Activated CD8-positive, alpha-beta T cell treated with anti-CD3 and anti-CD28 coated beads, Interleukin-2, amount 10 ng/mL, durations not matched to agents 7 days and 5 days (primary cell): ENCODE results near the gene ZNG1C. TPM values are rescaled to one million over a fixed set of nuclear protein-coding genes. Genes with fewer than 3 reads are reported as not detected.
"Not testable (repeated sequence)": the region's sequence is repeated elsewhere in the genome, so short reads cannot be mapped to it uniquely, and the experiment has no call there.

Experiments used
- ATAC-seq: fragments of 150-1000 bp; cut with Tn5 transposase; one replicate; pipeline ENCODE4 v1.10.0; 2021; ENCODE audit warnings: moderate library complexity
- CTCF ChIA-PET: fragments of 350-600 bp; sonication (Branson Sonifier 250); formaldehyde crosslinking; loops from one replicate; lab custom pipeline; 2021; ENCODE audit warnings: antibody characterized with exemption; lab: Charles Lee
- POLR2A ChIA-PET: fragments of 350-600 bp; sonication (Branson Sonifier 250); formaldehyde crosslinking; loops from one replicate; lab custom pipeline; 2021; ENCODE audit warnings: antibody characterized with exemption; lab: Charles Lee
- DNase-seq: peaks from one replicate; pipeline ENCODE4 v3.0.0-alpha.2; 2020
- H3K27ac Mint-ChIP-seq: one replicate; pipeline ENCODE4 v1.8.0; 2021; ENCODE audit warnings: mild to moderate bottlenecking, mixed read lengths
- H3K27me3 Mint-ChIP-seq: one replicate; pipeline ENCODE4 v1.8.0; 2021; ENCODE audit warnings: low read depth, mixed read lengths
- H3K36me3 Mint-ChIP-seq: one replicate; pipeline ENCODE4 v1.8.0; 2021; ENCODE audit warnings: low read depth, mixed read lengths
- H3K4me1 Mint-ChIP-seq: one replicate; pipeline ENCODE4 v1.8.0; 2021; ENCODE audit warnings: low read depth, mixed read lengths
- H3K4me3 Mint-ChIP-seq: one replicate; pipeline ENCODE4 v1.8.0; 2021; ENCODE audit warnings: mild to moderate bottlenecking, mixed read lengths
- H3K9me3 Mint-ChIP-seq: one replicate; pipeline ENCODE4 v1.8.0; 2022; ENCODE audit warnings: mixed read lengths; ENCODE audit not compliant: insufficient read depth
- total RNA-seq, 2 experiments: library from RNA; stranded (reverse); gene quantifications; one replicate each; pipeline ENCODE4 v1.2.3, GENCODE V29; 2021

ZNG1C gene
- 10 to 100 TPM; 33.5 to 35.6 TPM for total RNA-seq

DNA sequence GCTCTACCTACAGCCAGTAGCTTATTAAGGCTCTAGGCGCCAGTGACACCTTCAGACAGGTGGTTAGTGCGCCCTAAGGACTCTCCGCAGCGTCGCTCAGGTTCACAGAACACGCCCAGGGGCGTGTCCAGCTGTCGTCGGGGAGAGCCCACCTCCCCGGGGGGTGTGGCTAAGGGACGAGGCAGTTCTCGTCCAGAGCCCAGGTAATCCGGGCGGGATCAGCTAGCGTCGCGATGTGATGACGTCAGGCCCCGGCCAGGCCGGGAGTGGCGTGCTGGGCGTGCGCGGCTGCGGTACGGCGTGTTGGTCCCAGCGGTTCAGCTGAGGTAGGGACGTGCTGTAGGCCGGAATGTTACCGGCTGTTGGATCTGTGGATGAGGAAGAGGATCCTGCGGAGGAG is at the start of gene ZNG1C:
Gene ZNG1C (plus strand): TSS at position 301 of the 400 bp plus-strand sequence. CDS start 49 bp downstream, at position 350.
- CTCF ChIA-PET, ATAC-seq, H3K36me3 Mint-ChIP-seq, DNase-seq, POLR2A ChIA-PET, H3K27ac Mint-ChIP-seq, H3K27me3 Mint-ChIP-seq, H3K9me3 Mint-ChIP-seq, H3K4me1 Mint-ChIP-seq, H3K4me3 Mint-ChIP-seq: not testable (repeated sequence)

DNA sequence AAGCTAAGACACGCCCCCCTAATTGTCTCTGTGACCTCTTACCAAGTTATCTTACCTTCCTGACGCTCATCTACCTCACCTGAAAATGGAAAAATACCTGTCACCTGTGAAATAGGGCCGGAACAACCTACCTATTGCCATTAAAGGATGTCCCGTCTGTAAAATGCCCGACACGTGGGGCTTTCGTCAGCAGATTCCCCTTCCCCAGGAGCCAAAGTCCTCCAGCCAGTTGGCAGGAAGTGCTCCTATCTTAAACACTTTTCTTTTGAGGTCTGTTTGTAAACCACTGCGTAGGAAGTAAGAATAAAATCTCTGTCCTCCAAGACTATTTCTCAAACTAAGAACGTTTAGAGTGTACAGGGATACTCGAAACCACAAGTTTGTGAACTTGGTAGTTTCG is 654 bp downstream of the ZNG1C start:
- ATAC-seq, DNase-seq, H3K27ac Mint-ChIP-seq, POLR2A ChIA-PET, H3K36me3 Mint-ChIP-seq, H3K9me3 Mint-ChIP-seq, H3K4me3 Mint-ChIP-seq, H3K27me3 Mint-ChIP-seq, H3K4me1 Mint-ChIP-seq, CTCF ChIA-PET: not testable (repeated sequence)

DNA sequence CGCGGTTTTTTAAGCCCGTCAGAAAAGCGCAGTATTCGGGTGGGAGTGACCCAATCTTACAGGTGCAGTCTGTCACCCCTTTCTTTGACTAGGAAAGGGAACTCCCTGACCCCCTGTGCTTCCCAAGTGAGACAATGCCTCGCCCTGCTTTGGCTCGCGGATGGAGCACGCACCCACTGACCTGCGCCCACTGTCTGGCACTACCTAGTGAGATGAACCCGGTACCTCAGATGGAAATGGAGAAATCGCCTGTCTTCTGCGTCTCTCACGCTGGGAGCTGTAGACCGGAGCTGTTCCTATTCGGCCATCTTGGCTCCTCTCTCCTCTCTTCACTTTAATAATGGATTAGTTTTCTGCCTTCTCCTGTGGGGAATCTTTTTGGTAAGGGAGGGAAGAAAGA is 39.3 kb downstream of the ZNG1C start:
- H3K4me3 Mint-ChIP-seq, ATAC-seq, CTCF ChIA-PET, H3K4me1 Mint-ChIP-seq, H3K27ac Mint-ChIP-seq, H3K9me3 Mint-ChIP-seq, H3K36me3 Mint-ChIP-seq, POLR2A ChIA-PET, DNase-seq, H3K27me3 Mint-ChIP-seq: not testable (repeated sequence)

DNA sequence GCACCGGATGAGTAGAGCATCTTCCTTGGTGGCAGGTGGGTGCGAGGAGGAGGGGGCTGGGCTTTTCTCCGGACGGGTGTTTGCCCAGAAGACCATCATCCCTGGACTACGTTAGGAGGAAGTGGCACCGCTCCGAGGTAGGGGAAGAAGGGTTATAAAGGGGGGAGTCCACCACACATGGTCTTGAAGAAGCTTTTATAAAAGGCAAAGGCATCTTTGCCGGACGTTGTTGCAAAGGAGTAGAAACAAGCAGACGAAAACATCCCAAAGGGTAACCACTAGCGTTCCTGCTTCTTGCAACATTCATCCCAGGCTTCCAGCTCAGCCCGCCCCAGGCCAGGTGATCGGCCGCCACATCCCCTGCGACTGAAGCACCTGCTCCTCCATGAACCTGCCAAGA is 60.8 kb downstream of the ZNG1C start, which contains the start of gene FOXD4L3:
Gene FOXD4L3 (plus strand): TSS at position 301 of the 400 bp plus-strand sequence. CDS start 85 bp downstream, at position 386.
- DNase-seq, H3K36me3 Mint-ChIP-seq, CTCF ChIA-PET, ATAC-seq, H3K4me3 Mint-ChIP-seq, H3K4me1 Mint-ChIP-seq, H3K27ac Mint-ChIP-seq, POLR2A ChIA-PET, H3K27me3 Mint-ChIP-seq, H3K9me3 Mint-ChIP-seq: not testable (repeated sequence)

DNA sequence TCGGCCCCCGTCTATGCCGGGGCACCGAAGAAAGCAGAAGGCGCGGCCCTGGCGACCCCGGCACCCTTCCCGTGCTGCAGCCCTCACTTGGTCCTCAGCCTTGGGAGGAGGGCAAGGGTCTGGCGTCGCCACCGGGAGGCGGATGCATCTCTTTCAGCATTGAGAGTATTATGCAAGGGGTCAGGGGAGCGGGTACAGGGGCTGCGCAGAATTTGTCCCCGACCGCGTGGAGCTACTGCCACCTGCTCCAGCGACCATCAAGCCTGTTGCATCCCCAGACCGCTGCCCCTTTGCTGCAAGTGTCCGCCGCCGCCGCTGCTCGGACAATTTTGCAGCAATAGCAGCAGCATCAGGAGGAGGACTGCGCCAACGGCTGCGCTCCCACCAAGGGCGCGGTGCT is 62.0 kb downstream of the ZNG1C start:
- H3K27me3 Mint-ChIP-seq, POLR2A ChIA-PET, H3K4me1 Mint-ChIP-seq, H3K36me3 Mint-ChIP-seq, H3K27ac Mint-ChIP-seq, ATAC-seq, H3K9me3 Mint-ChIP-seq, CTCF ChIA-PET, H3K4me3 Mint-ChIP-seq, DNase-seq: not testable (repeated sequence)

DNA sequence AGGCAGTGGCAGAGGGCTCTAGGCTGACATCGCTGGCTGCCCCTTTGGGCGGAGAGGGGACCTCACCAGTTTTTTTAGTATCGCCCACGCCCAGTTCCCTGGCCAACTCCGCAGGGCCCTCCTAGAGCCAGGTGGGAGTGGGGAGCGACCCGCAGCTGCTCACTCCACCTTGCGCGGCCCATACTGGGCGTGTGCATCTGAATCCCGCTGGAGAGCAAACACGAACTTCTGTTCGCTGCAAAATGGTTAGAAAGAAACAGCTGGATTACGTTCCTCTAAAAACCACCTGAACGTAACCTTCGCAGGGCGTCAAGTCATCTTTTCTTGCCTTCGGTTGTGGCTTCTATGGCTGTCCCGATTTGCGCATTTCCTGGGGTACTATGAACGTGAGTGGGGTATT is 62.4 kb downstream of the ZNG1C start:
- H3K27me3 Mint-ChIP-seq, H3K9me3 Mint-ChIP-seq, H3K4me1 Mint-ChIP-seq, ATAC-seq, H3K27ac Mint-ChIP-seq, H3K4me3 Mint-ChIP-seq, DNase-seq, POLR2A ChIA-PET, H3K36me3 Mint-ChIP-seq, CTCF ChIA-PET: not testable (repeated sequence)

DNA sequence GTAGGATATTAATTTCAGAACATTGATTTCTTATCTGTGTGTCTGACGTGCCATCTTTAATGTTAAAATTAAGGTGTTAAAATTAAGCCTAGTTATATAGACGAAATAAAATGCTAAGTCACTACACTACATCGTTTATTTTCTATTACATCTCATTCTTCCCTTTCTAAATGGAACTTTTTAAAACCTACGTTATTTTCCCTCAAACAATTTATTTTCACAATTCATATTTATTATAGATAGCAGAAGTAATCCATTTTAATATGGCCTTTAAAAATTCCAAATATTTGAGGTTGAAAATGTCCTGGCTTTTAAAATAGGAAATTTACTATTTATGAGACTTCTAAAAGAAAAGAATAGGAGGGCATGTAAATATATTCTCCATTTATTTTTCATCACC is 63.0 kb downstream of the ZNG1C start:
- H3K27ac Mint-ChIP-seq, H3K4me1 Mint-ChIP-seq, H3K27me3 Mint-ChIP-seq, POLR2A ChIA-PET, ATAC-seq, DNase-seq, H3K9me3 Mint-ChIP-seq, H3K36me3 Mint-ChIP-seq, CTCF ChIA-PET, H3K4me3 Mint-ChIP-seq: not testable (repeated sequence)

DNA sequence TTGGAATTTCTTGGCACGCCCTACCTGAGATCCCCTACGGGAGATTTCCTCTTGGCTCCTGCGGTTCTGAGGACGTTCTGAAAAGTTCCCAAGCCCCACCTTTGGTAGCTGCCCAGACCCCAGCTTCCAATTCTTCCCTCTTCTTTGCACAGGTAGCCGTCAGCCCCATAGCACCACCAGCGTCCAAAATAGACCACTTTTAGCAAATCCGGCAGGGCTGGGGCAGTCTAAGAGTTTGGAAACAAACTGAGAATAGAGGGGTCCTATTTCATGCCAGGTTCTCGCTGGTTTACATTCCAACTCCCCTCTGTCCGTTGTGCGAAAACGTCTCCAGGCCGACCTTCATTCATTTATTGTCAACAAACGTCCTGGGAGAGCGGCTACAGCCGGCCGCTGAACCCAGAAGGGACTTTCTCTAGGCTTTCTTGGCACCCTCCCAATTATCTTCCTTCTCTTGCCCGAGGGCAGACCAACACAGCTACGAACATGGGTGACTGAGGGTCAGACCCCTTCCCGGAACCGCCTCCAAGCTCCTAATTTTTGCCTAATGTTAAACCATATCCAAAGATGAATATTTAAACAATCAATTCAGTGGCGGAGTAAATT is 64.0 kb downstream of the ZNG1C start:
- H3K27ac Mint-ChIP-seq, H3K4me1 Mint-ChIP-seq, POLR2A ChIA-PET, H3K27me3 Mint-ChIP-seq, H3K9me3 Mint-ChIP-seq, DNase-seq, ATAC-seq, CTCF ChIA-PET, H3K36me3 Mint-ChIP-seq, H3K4me3 Mint-ChIP-seq: not testable (repeated sequence)

DNA sequence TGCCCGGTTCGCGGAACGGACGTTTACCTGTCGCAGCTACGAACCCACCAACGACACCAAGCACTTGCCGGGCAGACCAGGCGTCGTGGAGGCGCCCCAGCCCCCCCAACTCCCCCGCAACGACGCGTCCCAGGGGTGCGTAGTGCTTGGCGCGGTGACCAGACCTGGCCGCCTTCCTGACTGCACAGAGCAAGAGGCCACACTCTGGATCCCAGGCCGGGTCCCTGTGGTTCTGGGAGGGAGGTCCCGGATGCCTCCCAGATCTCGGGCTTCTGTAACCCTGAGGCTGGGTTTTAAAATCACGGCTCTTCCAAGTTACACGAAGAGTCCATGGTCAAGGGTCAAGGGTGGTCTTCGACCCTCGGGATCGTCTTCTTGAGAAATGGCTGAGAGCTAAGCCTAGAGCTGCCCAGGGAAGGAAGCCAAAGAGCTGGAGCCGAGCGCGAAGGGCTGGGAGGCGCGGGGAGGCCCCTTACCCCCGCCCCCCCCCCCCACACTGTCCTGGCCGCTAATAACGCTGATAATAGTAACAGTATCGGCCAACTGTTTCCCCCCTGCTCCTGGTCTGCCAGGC is 64.7 kb downstream of the ZNG1C start:
- ATAC-seq, POLR2A ChIA-PET, H3K9me3 Mint-ChIP-seq, H3K27me3 Mint-ChIP-seq, H3K4me3 Mint-ChIP-seq, CTCF ChIA-PET, H3K4me1 Mint-ChIP-seq, DNase-seq, H3K27ac Mint-ChIP-seq, H3K36me3 Mint-ChIP-seq: not testable (repeated sequence)

DNA sequence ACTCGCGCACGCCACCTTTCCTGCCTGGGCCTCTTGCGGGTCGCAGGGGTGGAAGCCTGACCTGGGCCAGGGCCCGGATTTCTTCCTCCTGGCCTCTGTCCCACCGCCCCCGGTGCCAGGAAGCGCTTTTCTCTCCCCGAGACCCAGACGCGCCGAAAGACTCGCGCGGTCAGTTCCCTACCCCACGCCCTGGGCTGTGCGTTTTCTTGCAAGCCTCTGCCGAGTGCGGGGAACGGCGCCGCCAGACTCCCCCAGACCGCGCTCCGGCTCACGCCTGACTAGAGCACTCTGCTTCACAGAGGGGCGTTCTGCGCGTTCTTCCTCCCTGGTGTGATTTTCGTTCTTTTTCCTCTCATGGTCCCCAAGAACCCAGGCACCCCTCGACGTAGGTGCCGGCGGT is 65.3 kb downstream of the ZNG1C start:
- POLR2A ChIA-PET, H3K27me3 Mint-ChIP-seq, H3K4me3 Mint-ChIP-seq, H3K9me3 Mint-ChIP-seq, H3K4me1 Mint-ChIP-seq, DNase-seq, ATAC-seq, H3K36me3 Mint-ChIP-seq, H3K27ac Mint-ChIP-seq, CTCF ChIA-PET: not testable (repeated sequence)

DNA sequence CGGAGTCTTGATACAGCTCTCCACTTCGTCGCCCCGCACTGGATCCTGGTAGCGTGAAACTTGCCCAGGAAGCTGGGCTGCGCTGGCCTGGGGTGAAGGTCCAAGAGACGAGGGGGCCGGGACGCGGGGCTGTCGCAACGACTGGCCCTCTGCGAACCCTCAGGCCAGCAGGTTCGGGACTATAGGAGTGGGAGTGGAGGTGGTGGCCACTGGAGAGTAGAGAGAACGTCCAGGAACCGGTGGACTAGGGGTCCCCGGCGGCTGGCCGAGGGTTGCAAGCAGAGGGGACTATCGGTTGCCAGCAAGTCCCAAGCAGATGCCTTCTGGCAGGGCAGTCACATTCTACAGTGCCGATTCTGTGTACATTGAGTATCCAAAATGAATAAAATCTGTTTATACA is 65.9 kb downstream of the ZNG1C start:
- H3K4me3 Mint-ChIP-seq, H3K27me3 Mint-ChIP-seq, H3K9me3 Mint-ChIP-seq, POLR2A ChIA-PET, H3K4me1 Mint-ChIP-seq, H3K27ac Mint-ChIP-seq, ATAC-seq, CTCF ChIA-PET, H3K36me3 Mint-ChIP-seq: not testable (repeated sequence)
- DNase-seq, result peak; percentile 20

DNA sequence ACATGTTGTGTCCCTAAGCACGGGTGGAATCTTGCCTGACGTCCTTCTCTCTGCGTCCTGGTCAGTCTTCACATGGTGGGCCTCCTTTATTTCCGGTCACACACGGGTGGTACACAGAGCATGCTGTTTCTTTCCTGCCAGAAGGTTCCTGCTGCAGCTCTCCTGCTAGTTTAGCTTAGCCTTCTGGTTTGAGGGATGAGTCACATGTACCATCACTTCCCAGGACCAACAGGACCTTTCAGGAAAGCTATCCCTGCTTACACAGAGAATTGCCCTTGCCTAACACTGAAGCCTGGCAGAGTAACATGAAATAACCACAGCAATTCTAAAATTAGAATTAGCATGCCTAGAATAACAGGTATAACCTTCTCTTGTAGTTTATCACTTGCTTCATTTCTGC is 69.4 kb downstream of the ZNG1C start:
- H3K36me3 Mint-ChIP-seq, H3K9me3 Mint-ChIP-seq, H3K4me3 Mint-ChIP-seq, ATAC-seq, H3K27ac Mint-ChIP-seq, CTCF ChIA-PET, POLR2A ChIA-PET, DNase-seq, H3K4me1 Mint-ChIP-seq, H3K27me3 Mint-ChIP-seq: not testable (repeated sequence)

DNA sequence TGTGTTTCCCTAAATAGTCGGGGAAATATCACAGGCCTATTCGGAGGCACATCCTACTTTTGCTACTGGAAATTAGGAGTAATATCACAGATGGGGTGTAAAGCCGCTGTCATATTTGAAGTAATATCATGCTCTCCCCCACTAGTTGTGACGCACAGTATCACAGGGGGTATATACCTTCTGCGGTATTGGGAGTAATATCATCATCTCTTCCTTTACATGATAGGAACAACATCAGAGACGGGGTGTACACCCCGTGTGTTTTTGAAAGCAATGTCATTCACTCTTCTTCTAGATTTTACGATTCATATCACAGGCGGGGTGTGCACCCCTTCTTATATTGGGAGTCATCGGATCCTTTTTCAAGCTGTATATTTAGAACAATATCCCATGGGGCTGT is 76.4 kb downstream of the ZNG1C start:
- H3K4me1 Mint-ChIP-seq, H3K9me3 Mint-ChIP-seq, H3K27me3 Mint-ChIP-seq, H3K36me3 Mint-ChIP-seq, POLR2A ChIA-PET, H3K4me3 Mint-ChIP-seq, CTCF ChIA-PET, H3K27ac Mint-ChIP-seq: not testable (repeated sequence)
- DNase-seq (peak; percentile 22), ATAC-seq (peak; percentile 59)
